Left ventricle myocardium inferior (tissue), 1 donor: ENCODE data around the gene SEMA4A. TPM values are rescaled to one million over a fixed set of nuclear protein-coding genes. Genes with fewer than 3 reads are reported as not detected.
"Not testable (repeated sequence)": the region's sequence is repeated elsewhere in the genome, so short reads cannot be mapped to it uniquely, and the experiment has no call there.

Source experiments
- DNase-seq: peaks from one replicate; pipeline ENCODE4 v3.0.0-alpha.2; 2020
- H3K27ac ChIP-seq: fragments of 200-600 bp; replicated peaks from 2 replicates; pipeline ENCODE4 v1.8.0; 2021
- H3K27me3 ChIP-seq: fragments of 200-600 bp; 2 replicates; pipeline ENCODE4 v1.8.0; 2021; ENCODE audit warnings: low read depth
- H3K36me3 ChIP-seq: fragments of 200-600 bp; 2 replicates; pipeline ENCODE4 v1.8.0; 2021
- H3K4me1 ChIP-seq: fragments of 200-600 bp; 2 replicates; pipeline ENCODE4 v1.8.0; 2021
- H3K4me3 ChIP-seq: fragments of 200-600 bp; 2 replicates; pipeline ENCODE4 v1.8.0; 2021; ENCODE audit warnings: mild to moderate bottlenecking, moderate library complexity
- H3K9me3 ChIP-seq: fragments of 200-600 bp; replicated peaks from 2 replicates; pipeline ENCODE4 v1.8.0; 2021
- CTCF ChIP-seq: fragments of 200-600 bp; IDR thresholded peaks from 2 replicates; pipeline ENCODE4 v1.8.0; 2021; ENCODE audit warnings: antibody characterized with exemption, mild to moderate bottlenecking, borderline replicate concordance
- intact Hi-C: fragments of 100-400 bp; cut with micrococcal nuclease; formaldehyde crosslinking; loops from one replicate; pipeline ENCODE4 v1.11.0; 2022
- total RNA-seq: library from RNA; stranded (reverse); fragmentation: NEBNext Ultra II Directional; extraction: Animal tissue kit (Norgen Biotek cat#: 25700); gene quantifications from one replicate; pipeline ENCODE4 v1.2.1, GENCODE V29; 2021
- donor health status: DM: no; HTN: yes; CAD: no; lungs with severe emphysema.

SEMA4A gene
- total RNA-seq, 1 donor from 2014 or later = 1.0 TPM

- Histone ChIP-seq H3K4me3 (no peak overlapping the region), H3K27me3 (no peaks in the 10 kb centered on the region), H3K9me3 (no peaks in the 10 kb centered on the region), H3K4me1 (peaks cover 30% of the 10 kb centered on the region), H3K27ac (no peak overlapping the region), H3K36me3 (peaks cover 40% of the 10 kb centered on the region)
- intact Hi-C loops = no loop called here
- no peak for DNase-seq
- no peak for TF ChIP-seq CTCF
Measured at GRCh38 chr1:156211243-156211642, 57.9 kb downstream of the SEMA4A start.

GRCh38 chr1:156212130-156212529 is 58.7 kb downstream of the SEMA4A start:
- intact Hi-C loops = no loop called here
- H3K4me3 ChIP-seq = peak overlapping the region; percentile 86
- no peaks in the 10 kb centered on the region for H3K9me3 ChIP-seq
- H3K36me3 ChIP-seq = peaks cover 39% of the 10 kb centered on the region
- H3K4me1 ChIP-seq = peaks cover 31% of the 10 kb centered on the region
- H3K27ac ChIP-seq = peak overlapping the region; percentile 97
- no peak for DNase-seq
- no peak for TF ChIP-seq CTCF
- no peaks in the 10 kb centered on the region for H3K27me3 ChIP-seq

GRCh38 chr1:156212833-156213643 is 59.7 kb downstream of the SEMA4A start, which contains the start of gene PMF1:
TSS of gene PMF1 (plus strand) at chr1:156213007. CDS start at chr1:156213016, 9 bp downstream.
- peak within 1 kb of the TSS; percentile 97 for H3K27ac ChIP-seq
- H3K4me3 ChIP-seq = peak within 1 kb of the TSS; percentile 86
- H3K36me3 ChIP-seq = peaks cover 35% of the 10 kb centered on the region
- intact Hi-C loops = no loop called here
- H3K27me3 ChIP-seq = no peaks in the 10 kb centered on the region
- H3K9me3 ChIP-seq = no peaks in the 10 kb centered on the region
- no peak for TF ChIP-seq CTCF
- peaks cover 39% of the 10 kb centered on the region for H3K4me1 ChIP-seq
- peak; percentile 97 for DNase-seq

- peak overlapping the region; percentile 86 for H3K4me3 ChIP-seq
- H3K27ac ChIP-seq = peak overlapping the region; percentile 97
- no peaks in the 10 kb centered on the region for H3K27me3 ChIP-seq
- peaks cover 29% of the 10 kb centered on the region for H3K36me3 ChIP-seq
- no peak for TF ChIP-seq CTCF
- intact Hi-C loops = no loop called here
- peaks cover 39% of the 10 kb centered on the region for H3K4me1 ChIP-seq
- no peak for DNase-seq
- no peaks in the 10 kb centered on the region for H3K9me3 ChIP-seq
Measured at GRCh38 chr1:156213644-156213966, 60.2 kb downstream of the SEMA4A start.

- no peaks in the 10 kb centered on the region for H3K9me3 ChIP-seq
- peaks cover 39% of the 10 kb centered on the region for H3K4me1 ChIP-seq
- H3K4me3 ChIP-seq = peak overlapping the region; percentile 86
- no peak for TF ChIP-seq CTCF
- DNase-seq = no peak
- intact Hi-C loops = no loop called here
- no peaks in the 10 kb centered on the region for H3K27me3 ChIP-seq
- peak overlapping the region; percentile 97 for H3K27ac ChIP-seq
- peaks cover 27% of the 10 kb centered on the region for H3K36me3 ChIP-seq
Measured at GRCh38 chr1:156214024-156214748, 60.8 kb downstream of the SEMA4A start.

- H3K9me3 ChIP-seq, DNase-seq, H3K27ac ChIP-seq, H3K27me3 ChIP-seq, H3K4me3 ChIP-seq, intact Hi-C loops: not testable (repeated sequence)
- Histone ChIP-seq H3K36me3 (peaks cover 25% of the 10 kb centered on the region), H3K4me1 (peaks cover 39% of the 10 kb centered on the region)
Measured at GRCh38 chr1:156216361-156217086, 63.1 kb downstream of the SEMA4A start.
